Hippocampal formation (tissue), 2 donors: Measurements from ENCODE around the gene ASPN.

Experiments
- DNase-seq, 2 donors: peaks; one replicate each; lab custom pipeline; 2025; lab: John Stamatoyannopoulos, UW

Gene ASPN

DNA sequence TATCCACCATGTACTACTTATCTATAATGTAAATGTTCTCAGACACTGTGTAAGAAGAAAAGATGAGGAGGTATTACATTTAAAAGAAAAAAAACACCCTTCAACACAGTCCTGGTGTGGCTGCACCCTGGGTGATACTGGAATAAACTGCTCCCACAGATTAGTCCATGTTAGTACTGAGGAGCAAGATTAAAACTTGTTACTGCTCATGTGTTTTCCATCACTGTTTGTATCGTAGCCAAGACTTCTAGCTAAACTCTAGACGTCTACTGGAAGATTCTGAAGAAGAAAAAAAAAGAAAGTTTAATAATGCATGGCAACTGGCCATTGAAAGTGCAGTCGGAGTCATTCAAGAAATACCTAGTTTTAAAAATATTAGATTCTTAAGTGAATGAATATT is at the start of gene ASPN:
Gene ASPN (minus strand): TSS at position 178 of the 400 bp plus-strand sequence.
- no peak for DNase-seq

DNA sequence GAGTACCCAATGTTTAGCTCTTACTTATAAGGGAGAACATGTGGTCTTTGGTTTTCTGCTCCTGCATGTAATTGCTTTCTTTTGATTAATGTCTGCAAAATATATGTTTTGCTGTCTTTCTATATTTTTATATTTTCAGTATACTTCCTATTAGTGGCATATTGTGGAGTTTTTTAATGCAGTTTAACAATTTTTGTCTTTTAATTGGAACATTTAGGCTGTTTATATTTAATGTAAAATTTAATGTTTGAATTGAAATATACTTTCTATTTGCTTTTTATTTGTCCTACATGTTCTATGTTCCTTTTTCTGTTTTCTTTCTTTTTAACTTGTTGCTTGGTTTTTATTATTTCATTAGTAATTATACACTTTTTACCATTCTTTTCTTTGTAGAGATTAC is 48.6 kb upstream of the ASPN start:
- no peak for DNase-seq

DNA sequence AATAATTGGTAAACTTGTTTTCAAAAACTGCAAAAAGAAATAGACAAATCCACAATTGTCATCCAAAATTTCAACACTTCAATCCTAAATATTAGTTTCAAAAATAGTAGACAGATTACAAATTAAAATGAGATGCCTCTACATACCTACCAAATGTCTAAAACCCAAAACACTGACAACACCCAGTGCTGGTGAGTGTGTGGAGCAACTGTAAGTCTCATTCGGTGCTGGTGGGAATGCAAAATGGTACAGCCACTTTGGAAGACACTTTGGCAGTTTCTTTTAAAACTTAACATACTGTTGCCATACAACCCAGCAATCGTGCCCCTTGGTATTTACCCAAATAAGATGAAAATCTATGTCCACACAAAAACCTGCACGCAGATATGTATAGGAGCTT is 46.8 kb upstream of the ASPN start:
- no peak for DNase-seq

DNA sequence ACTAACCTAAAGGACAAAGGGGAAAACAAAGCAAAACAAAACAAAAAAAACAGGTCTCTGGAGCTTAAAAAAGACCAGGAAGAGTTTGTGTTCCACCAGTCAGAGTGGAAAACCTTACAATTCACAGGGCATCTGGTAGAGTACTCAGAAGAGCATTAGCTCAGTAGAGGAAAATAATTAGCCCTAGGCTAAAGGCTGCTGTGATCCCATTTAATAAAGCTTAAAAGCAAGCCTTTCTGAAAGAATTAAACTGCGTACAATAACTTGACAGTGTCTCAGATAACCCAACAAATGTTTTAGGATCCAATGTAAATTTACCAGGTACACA is 46.2 kb upstream of the ASPN start:
- DNase-seq = no peak

DNA sequence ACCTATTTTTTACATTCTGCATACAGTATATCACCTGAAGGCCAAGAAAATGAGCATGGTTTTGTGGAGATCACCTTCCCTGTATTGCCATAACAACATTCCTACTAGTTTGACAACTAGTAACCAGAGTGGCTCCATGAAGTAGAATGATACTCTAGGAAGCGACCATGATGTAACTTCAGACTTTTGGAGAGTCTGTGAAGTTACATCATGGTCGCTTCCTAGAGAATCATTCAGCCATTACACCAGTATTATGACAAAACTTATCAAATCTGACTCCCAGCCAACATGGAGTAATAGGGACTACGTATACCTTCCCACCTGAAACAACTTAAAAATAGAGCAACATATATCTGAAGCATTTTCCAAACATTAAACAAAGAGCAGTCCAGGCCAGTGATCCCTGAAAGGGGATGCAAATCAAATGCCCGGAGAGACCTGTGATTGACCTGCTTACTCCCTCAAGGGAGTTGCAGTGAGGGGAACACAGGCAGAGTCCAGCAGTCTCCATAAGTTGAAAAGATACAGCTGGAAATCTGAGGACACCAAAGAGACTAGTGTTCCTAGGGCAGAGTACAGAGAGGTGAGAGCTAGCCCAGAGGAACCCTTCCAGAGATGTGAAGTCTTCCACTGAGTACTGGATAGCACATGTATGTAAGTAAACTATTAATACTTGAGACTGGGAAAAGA is 45.7 kb upstream of the ASPN start:
- DNase-seq = no peak

DNA sequence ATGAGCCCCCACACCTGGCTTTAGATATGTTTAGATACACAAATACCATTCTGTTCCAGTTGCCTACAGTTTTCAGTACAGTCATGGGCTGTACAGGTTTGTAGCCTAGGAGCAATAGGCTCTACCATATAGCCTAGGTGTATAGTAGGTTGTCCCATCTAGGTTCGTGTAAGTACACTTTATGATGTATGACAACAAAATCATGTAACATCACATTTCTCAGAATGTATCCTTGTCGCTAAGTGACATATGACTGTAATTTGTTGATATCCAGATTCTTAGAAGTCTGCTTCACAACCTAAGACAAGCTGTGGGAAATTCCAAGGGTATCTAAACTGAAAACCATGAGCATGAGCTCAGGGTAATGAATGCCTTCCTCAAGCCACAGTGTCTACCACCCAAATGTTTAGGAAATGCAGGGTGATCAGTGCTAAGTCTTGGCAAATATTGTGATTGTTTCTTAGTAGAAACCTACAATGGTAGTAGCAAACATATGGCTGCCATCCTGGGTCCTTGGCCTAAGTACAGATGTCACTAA is 45.1 kb upstream of the ASPN start:
- no peak for DNase-seq

DNA sequence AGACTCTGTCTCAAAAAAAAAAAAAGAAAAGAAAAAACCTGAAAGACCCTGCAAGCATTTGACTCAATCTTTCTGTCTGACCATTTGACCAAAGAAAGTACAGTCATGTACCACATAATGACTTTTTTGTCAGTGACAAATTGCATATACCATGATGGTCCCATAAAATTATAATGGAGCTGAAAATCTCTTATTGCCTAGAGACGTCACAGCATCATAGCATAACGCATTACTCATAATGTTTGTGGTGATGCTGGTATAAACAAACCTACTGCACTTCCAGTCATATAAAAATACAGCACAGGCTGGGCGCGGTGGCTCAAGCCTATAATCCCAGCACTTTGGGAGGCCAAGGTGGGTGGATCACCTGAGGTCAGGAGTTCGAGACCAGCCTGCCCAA is 43.0 kb upstream of the ASPN start:
- no peak for DNase-seq

DNA sequence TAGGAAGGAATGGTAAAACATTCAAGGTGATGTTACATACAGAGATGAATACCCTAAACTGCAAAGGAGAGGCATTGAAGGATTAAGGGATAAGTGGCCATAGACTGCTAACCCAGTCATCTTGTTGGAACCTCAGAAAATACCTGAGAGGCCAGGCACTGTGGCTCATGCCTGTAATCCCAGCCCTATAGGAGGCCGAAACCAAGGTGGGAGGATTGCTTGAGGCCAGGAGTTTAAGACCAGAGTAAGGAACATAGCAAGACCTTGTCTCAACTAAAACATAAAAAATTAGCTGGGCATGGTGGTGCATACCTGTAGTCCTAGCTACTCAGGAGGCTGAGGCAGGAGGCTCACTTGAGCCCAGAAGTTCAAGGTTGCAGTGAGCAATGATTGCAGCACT is 42.6 kb upstream of the ASPN start:
- DNase-seq = no peak

DNA sequence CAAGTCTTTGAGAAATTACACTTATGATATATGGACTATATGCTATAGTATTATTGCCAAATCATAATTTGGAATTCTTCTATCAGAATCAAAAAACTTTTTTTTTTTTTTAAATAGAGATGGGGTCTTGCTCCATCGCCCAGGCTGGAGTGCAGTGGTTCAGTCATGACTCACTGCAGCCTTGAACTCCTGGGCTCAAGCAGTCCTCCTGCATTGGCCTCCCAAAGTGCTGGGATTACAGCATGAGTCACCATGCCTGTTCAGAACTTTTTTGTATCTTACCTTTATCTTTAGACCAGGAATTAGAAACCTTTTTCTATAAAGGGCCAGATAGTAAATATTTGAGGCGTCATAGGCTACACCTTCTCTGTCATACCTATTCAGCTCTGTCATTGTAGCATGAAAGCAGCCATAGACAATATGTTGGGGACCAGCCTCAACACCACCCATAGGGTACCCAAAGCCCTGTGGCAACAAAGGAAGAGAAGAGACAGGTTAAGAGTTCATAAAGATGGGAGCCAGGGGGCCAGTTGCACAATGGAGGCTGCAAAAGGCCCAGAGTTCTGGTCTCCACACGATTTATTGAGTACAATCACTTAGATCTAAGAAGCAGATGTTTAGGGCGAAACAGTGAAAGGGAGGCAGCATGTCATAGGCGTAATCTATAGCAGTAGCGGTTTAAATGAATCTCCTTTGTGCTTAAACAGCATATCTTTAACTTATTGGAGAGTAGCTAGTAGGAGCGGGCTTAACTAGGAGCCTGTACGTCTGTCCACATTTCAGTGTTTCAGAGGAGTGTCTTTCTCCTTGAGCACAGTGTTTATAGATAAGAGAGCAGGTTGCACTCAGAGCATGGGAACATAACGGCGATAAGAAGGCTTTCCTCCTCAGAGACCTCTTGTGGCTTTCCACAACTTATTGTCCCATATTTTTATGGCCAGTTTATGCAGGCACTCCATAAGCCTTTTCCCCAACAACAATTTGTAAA is 41.0 kb upstream of the ASPN start:
- no peak for DNase-seq

DNA sequence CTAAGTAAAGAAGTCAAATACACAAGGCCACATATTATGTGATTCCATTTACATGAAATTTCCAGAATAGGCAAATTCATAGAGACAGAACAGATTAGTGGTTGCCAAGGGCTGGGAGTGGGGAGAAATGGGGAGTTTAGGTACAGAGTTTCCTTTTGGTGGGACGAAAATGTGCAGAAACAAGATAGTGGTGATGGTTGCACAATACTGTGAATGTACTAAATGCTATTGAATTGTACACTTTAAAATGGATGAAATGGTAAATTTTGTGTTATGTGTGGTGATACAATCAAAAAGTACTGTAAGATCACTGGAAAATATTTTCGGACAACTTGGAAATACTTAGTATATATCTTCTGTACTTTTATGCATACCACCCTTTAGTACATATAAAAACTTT is 38.5 kb upstream of the ASPN start:
- no peak for DNase-seq

DNA sequence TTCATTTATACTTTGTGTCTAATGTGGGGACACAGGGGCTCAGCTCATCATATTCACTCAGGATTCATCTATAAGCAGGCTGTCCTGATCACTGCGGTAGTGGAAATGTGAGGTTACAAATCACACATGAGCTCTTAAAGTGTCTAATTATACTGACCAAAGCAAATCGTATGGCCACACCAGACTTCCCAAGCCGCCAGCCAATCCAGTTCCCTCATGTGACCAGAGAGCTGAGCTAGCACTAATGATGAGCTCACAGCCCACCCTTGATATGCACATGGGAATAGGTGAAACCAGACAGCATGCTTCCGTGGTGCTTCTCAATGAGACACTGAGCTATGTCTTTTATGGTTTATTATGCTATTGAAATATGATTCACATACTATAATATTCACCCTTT is 35.9 kb upstream of the ASPN start:
- DNase-seq = no peak

DNA sequence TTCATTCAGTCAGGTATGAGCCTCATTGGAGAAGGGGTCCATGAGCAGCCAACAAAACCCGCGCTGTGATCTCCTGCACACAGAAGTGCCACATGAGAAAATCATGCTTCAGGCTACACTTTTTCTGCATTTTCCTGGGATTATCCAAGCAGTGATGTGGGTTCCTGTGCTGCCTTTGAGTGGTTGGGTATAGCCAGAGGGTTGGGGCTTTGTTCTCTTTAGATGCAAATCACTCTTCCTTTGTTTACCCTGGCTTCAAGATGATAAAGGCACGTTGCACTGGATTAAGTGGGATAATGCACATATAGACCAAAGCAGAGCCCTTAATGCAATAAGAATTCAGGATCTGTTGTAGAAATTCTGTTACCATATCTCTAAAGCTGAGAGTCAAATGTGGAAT is 34.7 kb upstream of the ASPN start:
- no peak for DNase-seq

DNA sequence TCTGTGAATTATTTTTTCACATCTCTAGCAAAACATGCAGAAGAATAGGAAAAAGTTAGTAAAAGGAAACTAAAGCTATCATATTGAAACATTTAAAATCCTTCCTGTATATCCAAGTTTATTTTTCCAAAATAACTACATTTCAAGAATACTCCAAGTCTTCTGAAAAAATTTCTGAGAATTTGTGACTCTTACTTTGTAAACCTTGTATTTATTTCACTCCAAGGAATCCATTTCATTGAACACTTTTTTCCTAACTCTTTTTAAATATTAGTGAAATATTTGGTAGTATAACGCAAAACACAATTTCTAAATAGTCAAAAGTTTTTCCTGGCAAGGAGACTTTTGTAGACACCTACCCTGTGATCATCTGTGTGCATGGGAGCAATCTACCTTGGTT is 34.2 kb upstream of the ASPN start:
- DNase-seq = no peak

DNA sequence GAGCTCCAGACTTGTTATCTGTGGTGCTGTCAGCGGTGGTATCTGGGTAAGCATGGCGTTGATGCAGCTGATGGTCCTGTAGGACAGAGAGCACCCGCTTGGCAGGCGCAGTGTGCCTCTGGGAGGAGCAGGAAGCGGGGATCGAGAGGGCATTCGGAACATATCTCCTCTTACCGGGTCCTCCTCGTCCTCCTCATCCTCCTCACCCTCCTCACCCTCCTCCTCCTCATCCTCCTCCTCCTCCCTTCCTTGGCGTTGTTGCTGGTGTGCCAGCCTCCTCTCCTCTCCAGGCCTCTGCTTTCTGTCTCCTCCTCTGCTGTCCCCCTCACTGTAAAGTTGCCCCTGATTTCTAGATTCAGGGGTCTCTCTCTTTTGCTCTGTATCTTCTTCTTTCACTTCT is 32.3 kb upstream of the ASPN start:
- no peak for DNase-seq

DNA sequence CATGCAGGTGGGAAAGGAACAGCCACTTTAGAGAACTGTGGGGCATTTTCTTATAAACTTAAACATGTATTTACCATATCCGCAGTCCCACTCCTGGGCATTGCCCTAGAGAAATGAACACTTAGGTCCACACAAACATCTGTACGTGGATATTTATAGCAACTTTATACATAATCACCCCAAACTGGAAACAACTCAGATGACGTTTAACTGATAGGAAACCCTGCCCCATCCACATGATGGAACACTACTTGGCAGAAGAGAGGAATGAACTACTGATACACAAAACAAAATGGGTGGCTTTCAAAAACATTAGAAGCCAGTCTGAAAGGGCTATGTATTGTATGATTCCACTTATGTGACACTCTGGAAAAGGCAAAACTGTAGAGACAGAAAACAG is 31.0 kb upstream of the ASPN start:
- DNase-seq = no peak

DNA sequence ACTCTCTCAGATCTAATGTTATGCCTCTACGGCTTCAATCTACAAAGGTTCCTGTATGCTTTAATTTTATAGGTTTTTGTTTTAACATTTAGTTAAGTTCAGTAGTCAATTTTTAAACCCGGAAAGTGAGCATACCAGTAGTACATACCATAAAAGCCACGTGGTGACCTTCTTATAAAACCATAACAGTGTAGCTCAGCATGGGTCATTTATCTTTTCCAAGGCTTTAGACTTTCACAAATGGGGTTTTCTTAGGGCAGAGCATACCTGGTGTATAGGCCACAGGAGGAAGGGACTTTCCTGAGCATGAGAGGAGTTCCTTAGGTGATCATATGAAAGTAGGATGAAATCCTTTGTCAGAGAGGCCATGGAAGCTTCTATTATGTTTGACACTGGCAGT is 30.3 kb upstream of the ASPN start:
- no peak for DNase-seq

DNA sequence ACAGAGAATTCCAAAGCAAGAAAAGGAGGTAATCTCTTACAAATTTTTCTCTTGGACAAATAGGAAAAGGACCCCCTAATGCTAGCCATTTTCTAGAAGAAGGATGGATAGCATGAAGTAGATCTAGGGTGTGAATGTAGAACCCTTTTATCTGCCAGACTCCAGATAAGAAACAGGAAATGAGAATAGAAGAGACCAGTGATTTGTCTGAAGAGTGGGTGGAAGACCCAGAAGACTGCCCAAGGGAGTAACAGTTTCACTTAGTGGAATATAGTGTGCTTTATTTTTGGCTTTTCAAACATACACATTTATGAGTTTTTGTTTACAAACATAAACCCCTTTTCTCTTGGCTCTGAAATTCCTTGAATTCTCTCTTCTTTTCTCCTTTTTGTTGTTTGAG is 28.4 kb upstream of the ASPN start:
- no peak for DNase-seq

DNA sequence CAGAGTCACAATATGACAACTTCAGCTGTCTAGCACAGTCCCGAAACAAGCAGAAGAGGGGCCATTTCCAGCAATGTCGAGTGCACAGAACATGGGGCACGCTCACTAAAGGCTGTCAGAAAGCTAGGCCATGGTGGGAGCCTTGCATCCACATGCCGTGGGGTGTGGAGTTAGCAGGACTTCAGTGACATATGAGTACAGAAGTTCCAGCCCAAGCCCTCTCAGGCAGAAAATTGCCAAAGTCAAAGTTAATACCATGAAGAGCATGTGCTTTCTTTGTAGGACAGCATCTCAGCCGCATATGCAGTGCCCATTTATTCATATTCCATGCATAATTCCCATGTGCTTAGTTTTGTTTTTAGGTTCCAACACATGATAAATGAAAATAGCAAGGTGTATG is 26.7 kb upstream of the ASPN start:
- no peak for DNase-seq

DNA sequence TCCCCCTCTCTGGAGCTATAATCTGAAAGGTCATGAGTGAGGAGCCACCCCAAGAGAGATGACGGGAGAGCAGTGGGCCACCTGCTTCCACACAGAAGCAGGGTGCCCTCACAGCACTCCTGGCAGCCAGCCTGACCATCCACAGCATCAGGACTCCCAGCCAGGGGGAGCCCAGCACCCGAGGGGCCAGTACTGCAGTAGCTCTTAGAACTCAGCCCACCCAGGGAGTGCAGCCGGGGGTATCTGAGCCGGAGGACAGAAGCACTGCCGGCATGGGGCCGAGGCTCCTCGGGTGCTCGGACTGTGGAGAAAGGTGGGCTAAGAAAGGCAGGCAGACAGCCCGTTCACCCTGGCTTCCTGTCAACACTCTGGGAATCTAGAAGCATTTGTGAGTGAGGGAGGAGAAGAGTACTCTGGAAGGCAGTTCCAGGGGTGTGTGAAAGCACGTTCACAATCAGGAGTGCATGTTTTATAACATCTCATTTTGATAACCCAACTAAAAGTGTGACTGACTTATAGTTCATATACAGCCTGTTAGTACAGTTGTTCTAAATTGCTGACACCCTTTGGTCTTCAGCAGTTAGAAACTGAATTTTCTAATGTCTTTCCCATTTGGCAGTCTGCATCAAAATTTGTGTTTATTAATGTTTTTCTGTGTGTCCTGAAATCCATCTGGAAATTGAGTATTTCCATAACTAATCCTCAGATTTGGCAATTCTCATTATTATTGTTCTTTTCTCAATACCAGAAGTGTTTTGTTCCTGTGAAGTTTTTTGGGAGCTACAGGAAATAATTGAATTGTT is 25.9 kb upstream of the ASPN start:
- no peak for DNase-seq

DNA sequence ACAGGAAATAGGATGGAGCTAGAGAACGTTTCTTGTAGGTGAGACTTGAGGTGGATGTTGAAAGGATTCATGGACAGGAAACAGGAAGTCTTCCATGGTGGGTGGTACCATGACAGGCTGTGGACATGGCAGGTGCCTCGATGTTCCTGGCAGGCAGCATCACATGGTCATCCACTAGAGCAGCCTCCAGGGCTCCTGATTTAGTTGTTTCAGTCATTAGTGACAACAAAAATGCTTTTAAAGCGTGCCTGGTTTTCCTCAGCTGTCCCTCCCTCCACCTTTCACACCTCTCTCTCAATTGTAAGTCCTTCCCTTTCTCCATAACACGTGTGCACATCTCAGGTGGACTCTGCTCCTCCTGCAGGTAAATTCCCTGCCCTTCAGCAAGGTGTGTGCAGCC is 25.2 kb upstream of the ASPN start:
- no peak for DNase-seq

DNA sequence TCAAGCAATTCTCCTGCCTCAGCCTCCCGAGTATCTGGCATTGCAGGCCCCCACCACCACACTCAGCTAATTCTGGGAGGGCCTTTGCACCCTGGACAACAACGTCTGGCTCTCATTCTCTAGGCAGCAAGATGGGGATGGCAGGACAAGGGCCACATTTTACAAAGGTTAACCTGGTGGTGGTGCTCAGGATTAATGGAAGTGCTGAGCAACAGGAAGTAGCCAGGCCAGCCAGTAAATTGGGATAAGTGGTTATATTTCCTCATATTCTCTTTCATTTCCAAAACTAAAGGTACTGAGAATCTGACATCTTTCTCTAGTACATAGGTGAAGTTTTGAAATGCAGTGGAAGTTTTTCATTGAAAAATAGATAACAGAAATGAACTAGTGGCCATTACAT is 24.7 kb upstream of the ASPN start:
- no peak for DNase-seq

DNA sequence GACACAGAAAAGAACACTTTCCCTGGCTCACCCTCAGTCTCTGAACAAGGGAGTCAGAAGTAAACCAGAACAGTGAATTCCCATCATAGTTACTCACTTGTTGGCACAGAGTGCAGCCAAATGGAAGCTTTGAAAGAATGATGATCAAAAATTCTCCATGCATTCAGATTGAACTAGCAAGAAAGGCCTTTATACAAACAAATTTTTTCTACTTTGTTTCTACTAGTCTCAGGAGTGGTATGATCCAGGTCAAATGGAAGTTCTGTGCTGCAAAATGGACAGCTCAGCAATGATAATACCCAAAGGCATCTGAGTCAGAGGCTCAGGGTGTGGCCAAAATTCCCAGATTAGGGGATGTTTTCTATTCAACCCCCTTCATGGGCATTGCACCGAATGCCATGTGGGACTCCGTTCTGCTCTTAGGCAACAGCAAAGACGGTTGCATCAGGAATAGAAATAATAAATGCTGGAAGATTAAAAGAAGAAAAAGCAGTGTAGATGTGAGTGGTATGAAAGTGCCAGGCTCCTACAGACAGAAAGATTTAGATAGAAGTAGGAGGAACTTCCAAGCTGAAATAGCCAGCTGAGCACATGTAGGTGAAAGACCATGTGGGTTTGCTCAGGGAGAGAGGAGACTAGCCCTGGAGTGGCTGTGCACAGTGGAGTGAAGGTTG is 24.0 kb upstream of the ASPN start:
- DNase-seq = peak in 1 of 2 donors; percentile 15
